ENCODE results near the gene TMEM14A.
A peak's percentile ranks its signal among the peaks of the same experiment; 100 is the strongest.
"Not testable (repeated sequence)": the region's sequence is repeated elsewhere in the genome, so short reads cannot be mapped to it uniquely, and the experiment has no call there.

Gene TMEM14A

GRCh38 chr6:52696418-52696817 is 25.5 kb downstream of the TMEM14A start:
- H3K27me3 ChIP-seq (ENCODE audit: insufficient read depth, low read depth, severe bottlenecking), result no peaks in the 10 kb centered on the region
- H3K27ac ChIP-seq, result no peak overlapping the region
- H3K36me3 ChIP-seq, result no peaks in the 10 kb centered on the region
- no peak for DNase-seq
- TF ChIP-seq CTCF (IDR thresholded peaks at IDR 0.05; ENCODE audit: low read depth, low read length), result no peak
- no peak overlapping the region for H3K4me3 ChIP-seq (ENCODE audit: low read depth, low read length)
- H3K9me3 ChIP-seq (ENCODE audit: severe bottlenecking), result peaks cover 3% of the 10 kb centered on the region

- TF ChIP-seq CTCF (IDR thresholded peaks at IDR 0.05; ENCODE audit: low read depth, low read length), result peak; percentile 27; the same call in 1 of the 2 replicates
- Histone ChIP-seq H3K27me3 (ENCODE audit: insufficient read depth, low read depth, severe bottlenecking) (no peaks in the 10 kb centered on the region), H3K36me3 (no peaks in the 10 kb centered on the region), H3K27ac (no peak overlapping the region), H3K9me3 (ENCODE audit: severe bottlenecking) (peaks cover 3% of the 10 kb centered on the region), H3K4me3 (ENCODE audit: low read depth, low read length) (no peak overlapping the region)
- DNase-seq, result no peak
Measured at GRCh38 chr6:52697903-52698302, 27.0 kb downstream of the TMEM14A start.

GRCh38 chr6:52704060-52704459 is 33.1 kb downstream of the TMEM14A start:
- no peak for DNase-seq
- Histone ChIP-seq H3K36me3 (no peaks in the 10 kb centered on the region), H3K4me3 (ENCODE audit: low read depth, low read length) (no peak overlapping the region), H3K9me3 (ENCODE audit: severe bottlenecking) (peaks cover 4% of the 10 kb centered on the region), H3K27me3 (ENCODE audit: insufficient read depth, low read depth, severe bottlenecking) (no peaks in the 10 kb centered on the region), H3K27ac (no peak overlapping the region)
- TF ChIP-seq CTCF (IDR thresholded peaks at IDR 0.05; ENCODE audit: low read depth, low read length), result no peak

- DNase-seq, result not testable (repeated sequence)
Measured at GRCh38 chr6:52704781-52705502, 34.0 kb downstream of the TMEM14A start.

GRCh38 chr6:52706001-52706400 is 35.1 kb downstream of the TMEM14A start:
- Histone ChIP-seq H3K36me3 (no peaks in the 10 kb centered on the region), H3K4me3 (ENCODE audit: low read depth, low read length) (no peak overlapping the region), H3K9me3 (ENCODE audit: severe bottlenecking) (peaks cover 4% of the 10 kb centered on the region), H3K27ac (no peak overlapping the region), H3K27me3 (ENCODE audit: insufficient read depth, low read depth, severe bottlenecking) (no peaks in the 10 kb centered on the region)
- no peak for TF ChIP-seq CTCF (IDR thresholded peaks at IDR 0.05; ENCODE audit: low read depth, low read length)
- DNase-seq, result no peak

More at GRCh38 chr6:52704781-52705502, 34.0 kb downstream of the TMEM14A start:
- H3K36me3 ChIP-seq; H3K27ac ChIP-seq; H3K9me3 ChIP-seq (ENCODE audit: severe bottlenecking); H3K4me3 ChIP-seq (ENCODE audit: low read depth, low read length); H3K27me3 ChIP-seq (ENCODE audit: insufficient read depth, low read depth, severe bottlenecking): not testable (repeated sequence)

GRCh38 chr6:52707963-52708680 is 37.2 kb downstream of the TMEM14A start:
- TF ChIP-seq CTCF (IDR thresholded peaks at IDR 0.05; ENCODE audit: low read depth, low read length), result no peak

More at GRCh38 chr6:52707963-52708680, 37.2 kb downstream of the TMEM14A start:
- H3K36me3 ChIP-seq, result no peaks in the 10 kb centered on the region
- no peak overlapping the region for H3K4me3 ChIP-seq (ENCODE audit: low read depth, low read length)
- no peaks in the 10 kb centered on the region for H3K27me3 ChIP-seq (ENCODE audit: insufficient read depth, low read depth, severe bottlenecking)
- peaks cover 4% of the 10 kb centered on the region for H3K9me3 ChIP-seq (ENCODE audit: severe bottlenecking)
- DNase-seq, result no peak
- no peak overlapping the region for H3K27ac ChIP-seq
